Pancreas (tissue), 10 donors: ENCODE results near the gene DSCAM. TPM values are rescaled to one million over a fixed set of nuclear protein-coding genes. Genes with fewer than 3 reads are reported as not detected.

ENCODE experiments used
- ATAC-seq, 4 donors: fragments of 200-7000 bp; cut with Tn5 transposase; one replicate each; pipeline versions ENCODE4 v1.8.0 to v1.9.1; 2020; ENCODE audit warnings: mild to moderate bottlenecking in 4 of 4, moderate library complexity in 4 of 4
- DNase-seq, 6 donors: peaks; one replicate each; pipeline ENCODE4 v3.0.0-alpha.2; 2020
- FAIRE-seq: peaks from 2 replicates; lab custom pipeline; 2012; peaks lifted over from hg19 to GRCh38; lab: Jason Lieb, UNC
- H3K27ac ChIP-seq, 4 donors: fragments of 200-600 bp; sonication (generic); 1 replicate in 3 of 4; 2 replicates in 1 of 4; pipeline versions ENCODE4 v1.5.0 to v1.8.0; 2020
- H3K27me3 ChIP-seq, 4 donors: fragments of 200-600 bp; one replicate each; pipeline ENCODE4 v1.8.0; 2021
- H3K36me3 ChIP-seq, 3 donors: fragments of 200-600 bp; sonication (generic) in 1 of 3; one replicate each; pipeline versions ENCODE4 v1.5.0 to v1.8.0; 2020 to 2021
- H3K4me1 ChIP-seq, 3 donors: fragments of 200-600 bp; one replicate each; pipeline ENCODE4 v1.8.0; 2021
- H3K4me3 ChIP-seq, 4 donors: fragments of 200-600 bp; sonication (generic) in 2 of 4; one replicate each; pipeline versions ENCODE4 v1.5.0 to v1.8.0; 2020 to 2021
- H3K9me3 ChIP-seq, 4 donors: fragments of 200-600 bp; one replicate each; pipeline ENCODE4 v1.8.0; 2021
- WGBS, 2 donors: extraction: QIAGEN DNeasy Blood & Tissue Kit; methylation state at CpG; one replicate each; pipeline ENCODE4 v1.1.7; 2013; 5-methylcytosine and 5-hydroxymethylcytosine counted together
- intact Hi-C, 3 donors: fragments of 100-400 bp; cut with DNase I; formaldehyde crosslinking; loops; one replicate each; pipeline versions ENCODE4 v1.11.1 to v1.14.2; 2022
- polyA plus RNA-seq, 2 donors: library from polyadenylated mRNA; stranded (reverse); fragments of 200-250 nt; gene quantifications; one replicate each; pipeline ENCODE4 v1.2.3, GENCODE V29; 2013
- total RNA-seq, 6 donors: library from RNA; stranded (reverse); fragmentation: NEBNext Ultra II Directional in 4 of 6; extraction: Animal tissue kit (Norgen Biotek cat#: 25700) in 4 of 6; gene quantifications; one replicate each; pipeline versions ENCODE4 v1.2.1 to v1.2.4, GENCODE V29; 2021 to 2023
- TF ChIP-seq, protein P1 (sequence below), 4 donors: fragments of 200-600 bp; sonication (generic) in 3 of 4; IDR thresholded peaks; one replicate each; pipeline versions ENCODE4 v1.5.0 to v1.8.0; 2021; ENCODE audit warnings: antibody characterized with exemption in 4 of 4
- donor health status: healthy with polysubstance abuse.
- donor health status: DM: no; HTN: no; CAD: no; lungs with moderate emphysema.
- donor health status: DM: no; HTN: no; CAD: no.
- donor health status: control.
- donor health status: control.
- donor health status: Bipolar disorder and iron deficiency.
- donor health status: DM: yes; HTN: yes; CAD: no.
- donor health status: DM: no; HTN: no; CAD: no.
- donor health status: DM: no; HTN: no; CAD: no.
- donor health status: DM: yes; HTN: yes; CAD: no.

Gene DSCAM
- total and polyA plus RNA-seq, 8 donors, result 0.05 to 0.77 (median 0.14) TPM

GRCh38 chr21:40553781-40554180 lies 293.2 kb downstream of the DSCAM start:
- no peak for ATAC-seq
- Histone ChIP-seq H3K4me1 (no peaks in the 10 kb centered on the region), H3K27ac (no peak overlapping the region), H3K9me3 (no peaks in the 10 kb centered on the region), H3K27me3 (no peaks in the 10 kb centered on the region), H3K36me3 (no peaks in the 10 kb centered on the region), H3K4me3 (no peak overlapping the region)
- 78 to 81% methylated on average over 3 of the region's 3 CpGs for WGBS, 2 donors
- no peak for FAIRE-seq
- intact Hi-C loops, result no loop called here
- TF ChIP-seq, protein P1, sequence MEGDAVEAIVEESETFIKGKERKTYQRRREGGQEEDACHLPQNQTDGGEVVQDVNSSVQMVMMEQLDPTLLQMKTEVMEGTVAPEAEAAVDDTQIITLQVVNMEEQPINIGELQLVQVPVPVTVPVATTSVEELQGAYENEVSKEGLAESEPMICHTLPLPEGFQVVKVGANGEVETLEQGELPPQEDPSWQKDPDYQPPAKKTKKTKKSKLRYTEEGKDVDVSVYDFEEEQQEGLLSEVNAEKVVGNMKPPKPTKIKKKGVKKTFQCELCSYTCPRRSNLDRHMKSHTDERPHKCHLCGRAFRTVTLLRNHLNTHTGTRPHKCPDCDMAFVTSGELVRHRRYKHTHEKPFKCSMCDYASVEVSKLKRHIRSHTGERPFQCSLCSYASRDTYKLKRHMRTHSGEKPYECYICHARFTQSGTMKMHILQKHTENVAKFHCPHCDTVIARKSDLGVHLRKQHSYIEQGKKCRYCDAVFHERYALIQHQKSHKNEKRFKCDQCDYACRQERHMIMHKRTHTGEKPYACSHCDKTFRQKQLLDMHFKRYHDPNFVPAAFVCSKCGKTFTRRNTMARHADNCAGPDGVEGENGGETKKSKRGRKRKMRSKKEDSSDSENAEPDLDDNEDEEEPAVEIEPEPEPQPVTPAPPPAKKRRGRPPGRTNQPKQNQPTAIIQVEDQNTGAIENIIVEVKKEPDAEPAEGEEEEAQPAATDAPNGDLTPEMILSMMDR (IDR thresholded peaks at IDR 0.05), result no peak
- no peak for DNase-seq

DNA sequence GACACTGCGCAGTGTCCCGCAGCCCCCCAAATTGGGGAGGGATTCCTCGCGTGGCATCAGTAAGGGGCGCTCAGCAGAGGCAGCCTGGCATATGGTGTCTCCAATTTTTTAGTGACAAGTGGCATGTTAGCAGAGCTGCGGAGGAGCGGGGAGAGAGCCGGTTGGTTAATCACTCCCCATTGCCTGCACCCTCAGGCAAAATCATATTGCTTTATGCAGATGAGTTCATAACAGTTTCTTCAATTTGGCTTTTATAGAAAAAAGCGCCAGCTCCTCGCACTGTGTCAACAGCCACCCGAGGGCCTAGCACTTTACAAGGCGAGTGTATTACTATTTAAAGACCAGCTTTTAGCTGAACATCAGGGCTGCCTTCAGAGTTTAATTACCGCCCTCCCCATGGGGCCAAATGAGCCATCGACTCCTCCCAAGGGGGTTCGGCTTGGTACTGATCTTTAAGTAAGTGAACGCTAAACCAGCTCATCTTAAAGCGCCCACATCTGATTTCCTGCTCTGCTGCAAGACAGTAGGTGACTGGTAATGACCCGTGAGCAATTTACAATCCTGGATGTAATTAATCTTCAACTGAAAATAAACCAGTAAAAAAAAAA lies 298.9 kb downstream of the DSCAM start:
- DNase-seq (no peak), FAIRE-seq (no peak), ATAC-seq (peak in 1 of 4 donors; percentile 19)
- no peaks in the 10 kb centered on the region for H3K36me3 ChIP-seq
- H3K27ac ChIP-seq, result no peak overlapping the region
- intact Hi-C loops, result no loop called here
- H3K4me1 ChIP-seq, result no peaks in the 10 kb centered on the region
- TF ChIP-seq, protein P1 (IDR thresholded peaks at IDR 0.05), result no peak
- peaks cover 0 to 5% (median 0%) of the 10 kb centered on the region in 4 donors for H3K27me3 ChIP-seq
- 63 to 79% methylated on average over 18 of the region's 18 CpGs for WGBS, 2 donors
- H3K4me3 ChIP-seq, result no peak overlapping the region
- no peaks in the 10 kb centered on the region for H3K9me3 ChIP-seq

DNA sequence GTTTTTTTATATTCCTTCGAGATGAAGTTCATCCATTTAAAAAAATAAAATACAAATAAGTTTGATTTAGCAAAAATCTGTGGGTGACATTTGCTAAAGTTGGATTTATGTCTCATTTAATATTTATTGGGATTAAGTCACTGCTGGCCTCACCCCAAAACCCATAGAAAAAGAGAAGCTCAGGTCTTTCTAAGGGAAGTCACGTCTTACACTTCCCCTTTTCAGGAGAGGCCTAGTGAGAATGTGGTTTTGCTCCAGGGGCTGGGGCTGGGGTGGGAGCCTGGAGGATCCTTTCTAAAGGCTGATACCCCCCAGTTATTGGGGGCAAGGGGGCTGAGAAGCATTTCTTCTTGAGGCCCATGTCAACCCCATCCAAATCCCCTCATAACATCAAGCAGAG lies 300.3 kb downstream of the DSCAM start:
- no peaks in the 10 kb centered on the region for H3K4me1 ChIP-seq
- intact Hi-C loops, result no loop called here
- TF ChIP-seq, protein P1 (IDR thresholded peaks at IDR 0.05), result no peak
- no peaks in the 10 kb centered on the region for H3K36me3 ChIP-seq
- DNase-seq, result no peak
- no peak overlapping the region for H3K27ac ChIP-seq
- 87% methylated on average over 2 of the region's 2 CpGs for WGBS, 2 donors
- no peaks in the 10 kb centered on the region for H3K9me3 ChIP-seq
- peak in 2 of 4 donors; percentile 44 to 54 for ATAC-seq
- peaks cover 0 to 5% (median 0%) of the 10 kb centered on the region in 4 donors for H3K27me3 ChIP-seq
- FAIRE-seq, result no peak
- no peak overlapping the region for H3K4me3 ChIP-seq

DNA sequence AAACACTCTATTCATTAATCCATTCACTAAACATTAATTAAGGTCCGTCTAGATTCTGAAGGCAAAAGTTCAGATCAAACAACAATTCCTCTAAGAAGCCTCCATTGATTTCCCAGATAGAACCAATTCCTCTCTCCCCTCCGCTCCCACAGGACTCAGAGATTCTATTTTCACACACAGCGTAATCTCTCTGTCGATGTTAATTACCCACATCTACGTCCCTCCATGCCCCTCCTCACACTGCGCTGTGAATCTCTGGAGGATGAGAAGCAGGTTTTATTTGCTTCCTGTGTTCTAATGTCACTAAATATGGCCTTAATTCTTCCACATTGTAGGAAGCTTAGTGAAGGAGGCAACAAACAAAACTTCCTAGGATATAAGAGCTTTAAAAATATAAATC lies 306.7 kb downstream of the DSCAM start:
- no peak for DNase-seq
- Histone ChIP-seq H3K36me3 (no peaks in the 10 kb centered on the region), H3K27ac (no peak overlapping the region), H3K4me3 (no peak overlapping the region), H3K4me1 (no peaks in the 10 kb centered on the region), H3K27me3 (peaks cover 0 to 5% (median 0%) of the 10 kb centered on the region in 4 donors), H3K9me3 (no peaks in the 10 kb centered on the region)
- ATAC-seq, result no peak
- intact Hi-C loops, result no loop called here
- WGBS, 2 donors, result 47 to 53% methylated on average over 6 of the region's 6 CpGs
- no peak for FAIRE-seq
- TF ChIP-seq, protein P1 (IDR thresholded peaks at IDR 0.05), result no peak

DNA sequence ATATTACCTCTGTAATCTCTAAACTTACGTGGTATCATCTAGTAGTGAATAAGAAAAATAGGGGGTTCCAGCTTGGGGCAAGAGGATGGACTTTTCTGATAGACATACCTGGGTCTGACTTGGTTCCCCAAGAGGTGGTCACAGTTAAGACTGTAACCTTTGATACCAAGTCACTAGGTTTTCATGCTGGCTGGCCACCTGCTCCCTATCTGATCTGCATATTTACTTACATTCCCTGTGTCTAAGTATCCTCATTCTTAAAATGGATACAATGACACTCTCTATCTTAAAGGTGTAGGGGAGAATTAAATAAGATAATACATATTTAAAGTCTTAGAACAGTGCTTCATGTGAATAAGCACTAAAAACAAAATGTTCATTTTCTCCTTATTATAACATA lies 312.1 kb downstream of the DSCAM start:
- Histone ChIP-seq H3K4me3 (no peak overlapping the region), H3K4me1 (no peaks in the 10 kb centered on the region), H3K9me3 (no peaks in the 10 kb centered on the region), H3K27ac (no peak overlapping the region), H3K36me3 (no peaks in the 10 kb centered on the region), H3K27me3 (no peaks in the 10 kb centered on the region)
- intact Hi-C loops, result no loop called here
- WGBS, 2 donors, result 66 to 68% methylated on average over 1 of the region's 1 CpG
- ATAC-seq (no peak), DNase-seq (no peak), FAIRE-seq (no peak)
- TF ChIP-seq, protein P1 (IDR thresholded peaks at IDR 0.05), result no peak
